Activated gamma-delta T cell (primary cell): Measurements from ENCODE around the gene MYO18B.

Experiments
- DNase-seq: peaks from one replicate; lab custom pipeline; 2025; lab: John Stamatoyannopoulos, UW

The MYO18B gene

GRCh38 chr22:25900390-25900789 is 158.4 kb downstream of the MYO18B start:
- no peak for DNase-seq

GRCh38 chr22:25900880-25901279 is 158.9 kb downstream of the MYO18B start:
- no peak for DNase-seq

DNA sequence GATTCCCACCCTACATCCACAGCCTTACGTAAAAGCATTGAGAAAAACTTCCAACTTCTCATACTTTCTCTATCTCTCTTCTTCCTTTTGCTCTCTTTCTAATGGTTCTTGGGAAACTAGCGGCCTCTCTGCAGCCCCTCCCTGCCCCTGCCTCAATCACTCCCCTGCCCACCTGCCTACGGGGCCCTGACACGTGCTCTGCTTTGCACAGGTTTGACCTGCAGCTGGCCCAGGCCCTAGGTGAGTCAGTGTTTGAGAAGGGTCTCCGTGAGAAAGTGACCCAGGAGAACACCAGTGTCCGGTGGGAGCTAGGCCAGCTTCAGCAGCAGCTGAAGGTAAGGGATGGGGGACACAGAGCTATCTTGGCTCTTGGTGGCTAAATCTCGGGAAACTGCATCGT is 160.4 kb downstream of the MYO18B start:
- DNase-seq: no peak

GRCh38 chr22:25903294-25903693 is 161.3 kb downstream of the MYO18B start:
- no peak for DNase-seq

DNA sequence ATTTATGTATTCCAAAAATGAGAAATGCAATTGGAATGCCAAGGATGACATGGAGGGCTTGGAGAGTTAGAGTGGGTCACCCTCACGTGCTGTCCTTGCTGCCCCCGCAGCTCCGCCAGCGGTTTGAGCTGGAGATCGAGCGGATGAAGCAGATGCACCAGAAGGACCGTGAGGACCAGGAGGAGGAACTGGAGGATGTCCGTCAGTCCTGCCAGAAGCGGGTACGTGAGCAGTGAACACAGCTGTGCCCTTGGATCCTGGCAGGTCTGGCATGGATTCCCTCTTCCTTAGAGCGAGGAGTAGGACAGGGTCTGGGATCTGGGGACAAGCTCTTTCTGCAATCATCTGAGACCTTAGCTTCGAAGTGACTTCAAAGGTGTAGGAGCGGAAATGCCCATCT is 166.2 kb downstream of the MYO18B start:
- no peak for DNase-seq

GRCh38 chr22:25908755-25909154 is 166.8 kb downstream of the MYO18B start:
- no peak for DNase-seq

GRCh38 chr22:25909614-25910387 is 167.8 kb downstream of the MYO18B start:
- no peak for DNase-seq

DNA sequence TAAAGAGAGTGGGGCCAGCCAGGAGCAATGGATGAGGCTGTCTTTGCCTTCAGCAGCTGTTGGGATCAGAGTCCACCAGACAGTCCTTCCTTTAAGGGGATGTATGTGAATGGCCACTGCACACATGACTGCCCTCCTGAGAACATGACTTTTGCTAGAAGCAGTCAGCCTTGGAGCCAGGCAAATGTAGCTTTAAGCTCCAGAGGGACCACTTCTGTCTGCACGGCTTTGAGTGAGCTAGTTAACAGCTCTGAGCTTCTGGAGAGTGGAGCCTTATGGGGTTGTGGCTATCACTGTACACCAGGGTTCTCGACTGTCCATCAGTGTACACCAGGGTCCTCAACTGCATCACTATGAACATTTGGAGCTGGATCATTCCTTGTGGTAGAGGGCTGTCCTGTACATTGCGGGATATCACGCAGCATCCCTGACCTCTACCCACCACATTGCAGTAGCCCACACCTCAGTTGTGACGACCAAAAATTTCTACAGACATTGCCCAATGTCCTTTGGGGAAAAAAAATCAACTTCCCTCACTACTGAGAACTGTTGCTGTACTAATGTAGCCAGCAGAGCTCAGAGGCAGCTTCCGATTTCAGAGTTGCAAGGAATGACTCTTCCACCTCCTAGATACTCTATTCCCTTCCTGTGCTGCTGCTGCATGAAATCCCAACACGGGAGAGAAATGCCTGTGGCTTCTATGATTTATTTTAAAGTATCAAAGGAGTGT is 169.4 kb downstream of the MYO18B start:
- no peak for DNase-seq

DNA sequence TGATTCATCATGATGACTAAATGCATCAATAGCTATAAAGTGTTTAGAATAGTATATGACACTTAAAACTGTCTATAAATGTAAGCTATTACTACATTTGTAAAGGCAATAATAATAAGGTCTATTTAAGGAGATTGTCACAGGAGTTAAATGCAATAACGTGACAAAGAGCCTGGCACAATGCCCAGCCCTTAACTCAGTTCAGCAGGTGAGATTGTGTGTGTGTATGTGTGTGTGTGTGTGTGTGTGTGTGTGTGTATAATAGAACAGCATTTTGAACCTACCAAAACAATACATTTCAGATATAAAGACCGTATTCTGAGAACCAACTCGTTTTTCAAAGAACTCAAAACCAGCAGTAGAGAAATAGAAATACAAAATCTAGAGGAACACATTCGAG is 177.5 kb downstream of the MYO18B start:
- no peak for DNase-seq

DNA sequence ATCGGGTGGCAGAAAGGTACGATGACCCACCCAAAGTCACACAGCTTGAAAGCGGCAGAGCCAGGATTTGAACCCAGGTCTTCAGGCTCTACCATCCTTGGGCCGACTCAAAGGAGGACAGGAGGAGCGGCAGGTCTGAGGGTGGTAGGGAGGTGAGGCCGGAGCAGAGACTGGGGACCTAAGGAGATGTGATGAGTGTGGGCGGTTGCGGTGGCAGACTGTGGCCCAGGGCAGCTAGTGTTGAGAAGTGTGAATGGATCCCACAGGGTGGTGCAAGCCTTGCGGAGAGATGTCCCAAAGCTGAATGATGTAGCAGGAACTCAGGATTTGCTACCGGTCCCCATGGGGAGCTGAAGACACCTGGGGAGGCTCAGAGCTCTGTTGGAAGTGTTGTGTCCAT is 180.2 kb downstream of the MYO18B start:
- DNase-seq: no peak

DNA sequence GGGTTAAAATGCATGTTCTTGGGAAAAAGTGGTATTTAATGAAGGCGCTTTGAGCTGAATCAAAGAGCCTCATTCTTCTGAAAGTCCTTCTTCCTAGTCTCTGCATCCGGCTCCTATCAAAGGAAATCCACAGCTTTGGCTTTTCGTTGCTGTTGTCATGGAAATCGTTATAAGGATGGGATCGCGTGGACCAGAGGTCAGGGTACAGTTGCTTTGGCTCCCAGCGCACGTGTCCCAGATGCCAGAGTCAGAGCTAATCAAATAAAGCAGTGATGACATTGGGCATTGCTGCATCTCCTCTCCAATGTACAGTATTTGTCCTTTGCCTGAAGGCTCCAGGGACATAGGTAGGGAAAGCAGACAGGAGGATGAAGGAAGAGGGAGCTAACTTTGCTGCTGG is 181.9 kb downstream of the MYO18B start:
- no peak for DNase-seq

DNA sequence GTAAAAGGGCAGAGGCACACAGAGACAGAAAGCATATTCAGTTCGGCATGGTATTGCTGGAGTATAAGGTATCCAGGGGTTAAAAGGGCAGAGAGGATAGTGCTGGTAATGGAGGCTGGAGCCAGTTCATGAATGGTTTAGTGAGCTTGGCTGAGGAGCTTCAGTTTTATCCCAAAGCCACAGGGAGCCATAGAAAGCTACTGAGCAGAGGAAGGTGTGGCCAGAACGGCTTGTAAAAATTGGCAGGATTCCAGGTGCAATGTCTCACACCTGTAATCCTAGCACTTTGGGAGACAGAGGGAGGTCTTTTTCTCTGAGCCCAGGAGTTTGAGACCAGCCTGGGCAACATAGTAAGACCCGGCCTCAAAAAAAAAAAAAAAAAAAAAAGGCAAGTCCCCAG is 186.1 kb downstream of the MYO18B start:
- DNase-seq: no peak

DNA sequence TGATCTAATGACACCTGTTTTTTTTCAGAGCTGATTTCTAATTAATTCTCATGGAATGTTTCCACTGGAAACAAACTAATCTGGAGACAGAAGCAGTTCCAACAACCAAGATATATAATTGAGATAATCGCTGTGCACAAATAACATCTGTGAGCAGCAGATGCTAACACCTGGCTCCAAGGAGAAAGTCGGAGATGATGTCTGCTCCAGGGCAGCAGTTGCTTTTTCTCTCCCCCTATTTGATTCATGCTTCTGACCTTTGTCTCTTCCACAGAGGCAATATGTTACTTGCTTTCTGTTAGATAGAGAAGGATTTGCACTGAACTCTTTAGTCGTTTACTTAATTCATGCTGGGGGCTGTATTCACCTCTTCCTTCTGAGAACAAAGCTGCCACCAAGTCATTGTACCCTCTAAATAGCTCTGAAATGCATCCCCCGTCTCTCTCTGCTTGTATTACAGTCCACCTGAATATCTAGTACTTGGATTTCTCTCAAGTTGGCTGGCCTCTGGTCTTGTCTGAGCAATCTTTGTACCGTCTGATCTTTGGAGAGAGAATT is 187.4 kb downstream of the MYO18B start:
- no peak for DNase-seq

- DNase-seq: no peak
These were observed 188.1 kb downstream of the MYO18B start for GRCh38 chr22:25930083-25930482.

GRCh38 chr22:25930788-25931310 is 188.9 kb downstream of the MYO18B start:
- DNase-seq: no peak

DNA sequence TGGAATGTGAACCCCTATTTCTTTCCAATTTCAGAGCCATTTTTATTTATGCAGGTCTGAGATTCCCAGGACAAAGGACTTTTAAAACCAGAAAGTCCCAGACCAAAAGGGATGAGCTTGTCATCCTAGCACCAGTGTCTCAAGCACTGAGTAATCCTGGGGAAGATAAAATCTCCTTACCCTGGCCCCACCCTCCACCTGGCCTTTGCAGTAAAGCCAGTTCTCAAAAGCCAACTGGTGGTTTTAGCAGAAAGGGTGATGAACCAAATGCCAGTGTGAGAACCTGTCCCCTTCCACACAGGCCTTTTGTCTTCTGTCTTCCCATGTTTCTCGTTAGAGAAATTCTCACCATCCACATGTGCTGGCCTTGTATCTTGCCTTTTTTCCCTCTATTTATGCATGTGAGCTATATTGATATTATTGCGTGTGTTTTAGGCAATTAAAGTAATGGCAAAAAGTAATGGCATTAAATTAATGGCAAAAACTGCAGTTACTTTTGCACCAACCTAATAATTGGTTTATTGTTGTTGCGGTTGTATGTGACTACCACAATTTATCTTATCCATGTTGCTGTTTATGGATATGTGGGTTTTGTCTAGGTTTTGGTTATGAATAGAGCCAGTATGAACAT is 191.3 kb downstream of the MYO18B start:
- DNase-seq: no peak

DNA sequence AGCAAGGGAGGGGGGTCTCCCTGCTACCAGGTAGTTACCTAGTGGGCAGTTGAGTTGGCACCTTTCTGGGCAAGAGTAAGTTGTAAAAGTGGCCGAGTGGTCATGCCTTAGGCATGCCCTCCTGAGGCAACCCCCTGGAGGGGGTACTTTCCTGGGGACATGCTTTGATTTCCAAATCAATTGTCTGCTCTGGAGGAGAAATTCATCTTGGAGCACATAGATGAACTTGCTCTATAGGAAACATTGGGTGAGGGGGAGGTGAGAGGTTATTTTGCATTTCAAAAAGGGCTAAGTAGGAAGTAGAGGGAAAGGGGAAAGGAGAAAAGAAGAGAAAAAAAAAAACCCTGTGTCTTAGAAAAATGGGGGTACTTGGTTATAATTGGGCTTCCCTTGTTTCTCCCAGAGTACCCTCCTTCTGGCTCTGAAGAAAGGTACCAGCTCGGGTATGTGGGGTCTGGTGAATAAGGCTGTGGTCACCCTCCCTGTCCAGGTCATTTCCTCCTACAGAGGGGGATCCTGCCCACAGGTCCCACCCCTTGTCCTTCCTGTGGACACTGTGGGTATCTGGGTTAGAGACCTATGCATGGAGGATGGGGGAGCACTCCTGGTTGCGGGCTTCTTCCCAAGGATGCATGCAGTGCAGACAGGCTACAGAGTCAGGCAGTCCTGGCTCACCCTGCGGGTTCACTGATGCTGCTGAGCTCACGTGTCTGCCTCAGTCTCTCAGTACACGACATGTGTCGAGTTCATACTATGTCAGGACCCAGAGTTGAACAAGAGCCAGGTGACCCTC is 193.5 kb downstream of the MYO18B start:
- DNase-seq: no peak

DNA sequence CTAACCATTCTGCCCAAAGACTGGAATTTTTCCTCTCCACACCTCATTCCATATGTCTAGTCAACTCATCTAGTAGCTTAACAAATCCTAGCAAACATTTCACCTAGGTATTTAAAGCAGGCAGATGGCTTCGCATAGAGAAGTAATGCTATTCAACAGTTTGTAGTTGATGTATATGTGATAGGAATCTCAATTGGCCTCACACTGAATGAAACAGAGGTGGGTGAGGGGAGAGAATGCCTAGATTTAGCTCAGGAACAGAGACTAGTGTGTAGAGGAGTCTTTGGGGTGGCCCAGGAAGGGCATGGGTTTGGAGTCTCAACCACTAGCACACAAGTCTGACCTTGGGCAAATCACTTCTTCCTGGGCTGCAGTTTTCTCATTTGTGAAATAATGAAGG is 196.2 kb downstream of the MYO18B start:
- no peak for DNase-seq

DNA sequence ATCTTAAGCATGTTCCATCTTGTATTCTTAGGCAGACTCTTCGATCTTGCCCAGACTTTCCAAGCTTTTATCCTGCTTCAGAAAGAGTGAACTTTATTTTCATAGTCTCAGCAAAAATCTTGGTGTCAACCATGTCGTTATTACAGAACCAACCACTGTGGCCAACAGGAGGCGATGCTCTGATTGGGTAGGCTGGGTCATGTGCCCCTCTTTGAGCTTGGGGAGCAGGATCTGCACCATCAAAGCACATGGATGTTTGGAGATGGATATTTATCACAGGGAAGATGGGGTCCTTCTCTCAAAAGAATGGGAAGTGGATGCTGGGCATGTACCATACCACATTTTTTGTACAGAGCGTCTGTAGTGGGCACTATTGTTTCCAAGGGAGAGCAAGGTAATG is 197.4 kb downstream of the MYO18B start:
- DNase-seq: no peak

DNA sequence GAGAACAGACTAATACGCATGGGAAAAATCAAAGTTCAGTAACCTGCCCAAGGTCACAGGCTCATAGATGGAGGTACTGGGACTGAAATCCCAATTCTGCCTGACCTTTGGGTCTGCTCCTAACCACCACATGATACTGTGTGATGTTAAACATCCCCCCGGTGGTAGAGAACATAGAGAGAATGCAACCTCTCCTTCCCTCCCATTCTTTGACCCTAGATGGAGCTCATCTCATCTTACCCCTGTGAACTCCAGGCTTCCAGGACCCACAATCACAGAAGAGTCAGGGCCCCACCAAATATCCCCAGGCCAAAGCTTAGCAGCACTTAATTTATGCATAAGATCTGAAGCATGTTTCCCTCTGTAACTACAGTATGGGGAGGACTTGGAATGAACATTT is 198.5 kb downstream of the MYO18B start:
- no peak for DNase-seq

GRCh38 chr22:25941365-25941960 is 199.5 kb downstream of the MYO18B start:
- DNase-seq: no peak
